Testis (tissue), 3 donors: Measurements from ENCODE around the gene PCDH12. TPM values are rescaled to one million over a fixed set of nuclear protein-coding genes. Genes with fewer than 3 reads are reported as not detected.

Source experiments
- DNase-seq: peaks from one replicate; pipeline ENCODE4 v3.0.0-alpha.2; 2019
- H3K27ac ChIP-seq, 2 donors: fragments of 200-600 bp; sonication (generic); one replicate each; pipeline ENCODE4 v1.5.1; 2019
- H3K27me3 ChIP-seq: fragments of 200-600 bp; sonication (generic); one replicate; pipeline ENCODE4 v1.5.1; 2019
- H3K36me3 ChIP-seq: fragments of 200-600 bp; sonication (generic); one replicate; pipeline ENCODE4 v1.5.1; 2017; ENCODE audit warnings: low read depth; ENCODE audit errors: missing control alignments
- H3K4me1 ChIP-seq: fragments of 200-600 bp; sonication (generic); one replicate; pipeline ENCODE4 v1.5.1; 2019
- H3K4me3 ChIP-seq, 2 donors: fragments of 200-600 bp; sonication (generic); one replicate each; pipeline ENCODE4 v1.5.1; 2017 to 2019
- H3K9me3 ChIP-seq: fragments of 200-600 bp; sonication (generic); one replicate; pipeline ENCODE4 v1.5.1; 2017
- POLR2A ChIP-seq: fragments of 450-650 bp; IDR thresholded peaks from one replicate; pipeline ENCODE4 v1.6.1; 2017; ENCODE audit warnings: antibody characterized with exemption, mild to moderate bottlenecking, moderate library complexity
- WGBS, 2 donors: methylation state at CpG; one replicate each; pipeline ENCODE4 v1.1.5; 2018; 5-methylcytosine and 5-hydroxymethylcytosine counted together
- intact Hi-C: fragments of 100-400 bp; cut with DNase I; formaldehyde crosslinking; loops from one replicate; pipeline ENCODE4 v1.15.1; 2023; ENCODE audit warnings: low total_unique reads
- polyA plus RNA-seq: library from polyadenylated mRNA; stranded (reverse); fragments of 350-450 nt; fragmentation: Illumina TruSeq; extraction: RNeasy Lipid Tissue Mini Kit (QIAGEN cat#74804); gene quantifications from one replicate; pipeline ENCODE4 v1.2.3, GENCODE V29; 2014; ENCODE audit warnings: low read depth, low replicate concordance; ENCODE audit not compliant: insufficient read depth
- total RNA-seq, 2 donors: library from RNA; depleted of rRNA; stranded (reverse); fragments of >200 nt; gene quantifications; one replicate each; pipeline ENCODE4 v1.2.3, GENCODE V29; 2016
- TF ChIP-seq, protein P1 (sequence below), 3 experiments: fragments of 450-650 bp in 2 of 3; fragments of 200-600 bp in 1 of 3; sonication (generic) in 1 of 3; IDR thresholded peaks; one replicate each; pipeline ENCODE4 v1.5.1; 2016 to 2019; ENCODE audit warnings: antibody characterized with exemption in 3 of 3, mild to moderate bottlenecking in 2 of 3, moderate library complexity in 1 of 3

Gene PCDH12
- total and polyA plus RNA-seq, 3 donors from 2014 or later = 0.31 to 2.0 (median 1.6) TPM

- no peak for DNase-seq
- Histone ChIP-seq H3K4me3 (no peak overlapping the region), H3K27me3 (no peaks in the 10 kb centered on the region), H3K4me1 (peaks cover 4% of the 10 kb centered on the region), H3K36me3 (no peaks in the 10 kb centered on the region), H3K27ac (no peak overlapping the region), H3K9me3 (no peaks in the 10 kb centered on the region)
- 81 to 90% methylated on average over 8 of the region's 8 CpGs for WGBS, 2 donors
- no peak for TF ChIP-seq POLR2A
- TF ChIP-seq, protein P1, sequence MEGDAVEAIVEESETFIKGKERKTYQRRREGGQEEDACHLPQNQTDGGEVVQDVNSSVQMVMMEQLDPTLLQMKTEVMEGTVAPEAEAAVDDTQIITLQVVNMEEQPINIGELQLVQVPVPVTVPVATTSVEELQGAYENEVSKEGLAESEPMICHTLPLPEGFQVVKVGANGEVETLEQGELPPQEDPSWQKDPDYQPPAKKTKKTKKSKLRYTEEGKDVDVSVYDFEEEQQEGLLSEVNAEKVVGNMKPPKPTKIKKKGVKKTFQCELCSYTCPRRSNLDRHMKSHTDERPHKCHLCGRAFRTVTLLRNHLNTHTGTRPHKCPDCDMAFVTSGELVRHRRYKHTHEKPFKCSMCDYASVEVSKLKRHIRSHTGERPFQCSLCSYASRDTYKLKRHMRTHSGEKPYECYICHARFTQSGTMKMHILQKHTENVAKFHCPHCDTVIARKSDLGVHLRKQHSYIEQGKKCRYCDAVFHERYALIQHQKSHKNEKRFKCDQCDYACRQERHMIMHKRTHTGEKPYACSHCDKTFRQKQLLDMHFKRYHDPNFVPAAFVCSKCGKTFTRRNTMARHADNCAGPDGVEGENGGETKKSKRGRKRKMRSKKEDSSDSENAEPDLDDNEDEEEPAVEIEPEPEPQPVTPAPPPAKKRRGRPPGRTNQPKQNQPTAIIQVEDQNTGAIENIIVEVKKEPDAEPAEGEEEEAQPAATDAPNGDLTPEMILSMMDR (IDR thresholded peaks at IDR 0.05) = no peak
- intact Hi-C loops = no loop called here
Measured at GRCh38 chr5:141919218-141920119, 38.5 kb downstream of the PCDH12 start.

DNA sequence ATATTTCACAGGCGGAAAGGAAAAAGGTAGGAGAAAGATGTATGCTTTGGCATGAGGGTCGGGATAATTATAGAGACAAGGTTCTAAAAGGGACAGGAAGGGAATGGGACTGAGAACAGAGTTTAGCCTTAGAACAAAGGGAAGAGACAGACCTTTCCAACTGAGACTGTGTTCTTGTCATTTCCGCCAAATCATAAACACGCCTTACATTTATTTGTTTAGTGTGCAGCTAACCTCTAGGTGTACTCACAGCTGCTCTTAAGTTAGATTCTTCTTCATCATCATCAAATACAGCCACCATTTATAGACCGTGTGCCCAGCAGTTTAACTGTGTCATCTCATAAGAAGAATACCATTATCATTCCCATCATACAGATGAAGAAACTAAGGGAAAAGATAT lies 40.2 kb downstream of the PCDH12 start:
- Histone ChIP-seq H3K36me3 (no peaks in the 10 kb centered on the region), H3K4me1 (no peaks in the 10 kb centered on the region), H3K9me3 (no peaks in the 10 kb centered on the region), H3K27ac (no peak overlapping the region), H3K4me3 (no peak overlapping the region), H3K27me3 (no peaks in the 10 kb centered on the region)
- 83 to 85% methylated on average over 5 of the region's 5 CpGs for WGBS, 2 donors
- no peak for DNase-seq
- intact Hi-C loops = no loop called here
- TF ChIP-seq, protein P1 (IDR thresholded peaks at IDR 0.05) = no peak
- no peak for TF ChIP-seq POLR2A

DNA sequence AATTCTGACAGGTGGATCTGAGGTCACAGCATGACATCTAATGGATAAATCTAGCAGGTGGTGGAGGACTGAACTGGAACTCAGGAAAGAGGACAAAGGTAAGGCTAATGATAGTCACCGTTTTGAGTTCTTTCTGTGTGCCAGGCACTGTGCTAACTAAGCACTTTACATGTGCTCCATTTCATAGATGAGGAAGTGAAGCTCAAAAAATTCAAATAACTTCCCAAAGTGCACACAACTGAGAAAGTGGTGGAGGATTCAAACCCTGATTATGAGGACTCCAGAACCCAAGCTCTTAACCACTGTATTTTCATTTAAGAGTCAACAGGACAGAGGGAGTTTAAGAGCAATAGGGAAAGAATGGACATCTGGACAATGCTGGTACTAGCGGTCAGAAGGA lies 41.5 kb downstream of the PCDH12 start:
- DNase-seq = no peak
- 69 to 76% methylated on average over 2 of the region's 2 CpGs for WGBS, 2 donors
- H3K36me3 ChIP-seq = no peaks in the 10 kb centered on the region
- H3K27me3 ChIP-seq = no peaks in the 10 kb centered on the region
- intact Hi-C loops = no loop called here
- H3K4me3 ChIP-seq = no peak overlapping the region
- H3K4me1 ChIP-seq = no peaks in the 10 kb centered on the region
- H3K9me3 ChIP-seq = no peaks in the 10 kb centered on the region
- no peak overlapping the region for H3K27ac ChIP-seq
- TF ChIP-seq, protein P1 (IDR thresholded peaks at IDR 0.05) = no peak
- TF ChIP-seq POLR2A = no peak

GRCh38 chr5:141915881-141916336 lies 42.1 kb downstream of the PCDH12 start:
- no peaks in the 10 kb centered on the region for H3K27me3 ChIP-seq
- H3K9me3 ChIP-seq = no peaks in the 10 kb centered on the region
- WGBS, 2 donors = 81 to 84% methylated on average over 6 of the region's 6 CpGs
- H3K36me3 ChIP-seq = no peaks in the 10 kb centered on the region
- H3K4me3 ChIP-seq = no peak overlapping the region
- H3K27ac ChIP-seq = no peak overlapping the region
- no peaks in the 10 kb centered on the region for H3K4me1 ChIP-seq
- no peak for DNase-seq
- intact Hi-C loops = no loop called here
- no peak for TF ChIP-seq POLR2A
- TF ChIP-seq, protein P1 (IDR thresholded peaks at IDR 0.05) = no peak
